ENCODE results near the gene NTM.

Gene NTM

DNA sequence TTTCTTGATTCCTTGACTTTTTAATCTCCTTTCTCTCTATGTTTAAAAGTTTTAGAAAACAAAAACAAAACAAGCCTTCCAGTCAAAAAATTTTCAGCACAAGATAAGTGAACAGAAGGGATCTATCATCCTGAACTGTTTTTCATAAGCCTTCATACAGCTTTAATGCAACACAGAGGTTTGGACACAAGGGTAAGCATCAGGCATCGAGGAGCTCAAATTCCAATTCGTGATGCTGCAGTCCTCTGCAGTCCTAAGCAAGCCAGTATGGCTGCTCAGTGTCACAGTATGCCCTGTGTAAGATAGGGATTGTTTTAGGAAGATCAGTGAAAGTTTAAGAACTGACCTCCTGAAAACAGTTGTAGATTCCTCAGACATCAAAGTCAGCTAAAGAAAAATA, 740.9 kb downstream of the NTM start:
- Histone ChIP-seq H3K9me2 (replicated peaks; ENCODE audit: low read depth, low read length) (no peaks in the 10 kb centered on the region), H3K79me2 (ENCODE audit: insufficient read depth, low read length) (no peaks in the 10 kb centered on the region), H4K20me1 (ENCODE audit: insufficient read depth, low read length, poor library complexity, severe bottlenecking) (no peaks in the 10 kb centered on the region), H3K36me3 (ENCODE audit: insufficient read depth, low read length) (no peaks in the 10 kb centered on the region), H3K4me2 (ENCODE audit: low read depth, low read length, poor library complexity, severe bottlenecking) (no peak overlapping the region), H3K9ac (ENCODE audit: low read depth, low read length, poor library complexity, severe bottlenecking) (no peak overlapping the region), H3F3A (ENCODE audit: low read depth) (no peaks in the 10 kb centered on the region), H3K4me3 (ENCODE audit: low read length, poor library complexity, severe bottlenecking) (no peak overlapping the region), H2AFZ (ENCODE audit: low read length) (no peak overlapping the region), H3K27me3 (ENCODE audit: insufficient read depth, low read length, poor library complexity, severe bottlenecking) (no peaks in the 10 kb centered on the region), H3K9me3 (ENCODE audit: insufficient read depth, low read depth, low read length) (no peaks in the 10 kb centered on the region), H3K4me1 (ENCODE audit: insufficient read depth, low read length, poor library complexity, severe bottlenecking) (no peaks in the 10 kb centered on the region)
- no peak for TF ChIP-seq EZH2phosphoT487 (IDR thresholded peaks at IDR 0.05; ENCODE audit: borderline replicate concordance)
- TF ChIP-seq, protein P1, sequence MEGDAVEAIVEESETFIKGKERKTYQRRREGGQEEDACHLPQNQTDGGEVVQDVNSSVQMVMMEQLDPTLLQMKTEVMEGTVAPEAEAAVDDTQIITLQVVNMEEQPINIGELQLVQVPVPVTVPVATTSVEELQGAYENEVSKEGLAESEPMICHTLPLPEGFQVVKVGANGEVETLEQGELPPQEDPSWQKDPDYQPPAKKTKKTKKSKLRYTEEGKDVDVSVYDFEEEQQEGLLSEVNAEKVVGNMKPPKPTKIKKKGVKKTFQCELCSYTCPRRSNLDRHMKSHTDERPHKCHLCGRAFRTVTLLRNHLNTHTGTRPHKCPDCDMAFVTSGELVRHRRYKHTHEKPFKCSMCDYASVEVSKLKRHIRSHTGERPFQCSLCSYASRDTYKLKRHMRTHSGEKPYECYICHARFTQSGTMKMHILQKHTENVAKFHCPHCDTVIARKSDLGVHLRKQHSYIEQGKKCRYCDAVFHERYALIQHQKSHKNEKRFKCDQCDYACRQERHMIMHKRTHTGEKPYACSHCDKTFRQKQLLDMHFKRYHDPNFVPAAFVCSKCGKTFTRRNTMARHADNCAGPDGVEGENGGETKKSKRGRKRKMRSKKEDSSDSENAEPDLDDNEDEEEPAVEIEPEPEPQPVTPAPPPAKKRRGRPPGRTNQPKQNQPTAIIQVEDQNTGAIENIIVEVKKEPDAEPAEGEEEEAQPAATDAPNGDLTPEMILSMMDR (conservative IDR thresholded peaks at IDR 0.05; ENCODE audit: low read length), result no peak

DNA sequence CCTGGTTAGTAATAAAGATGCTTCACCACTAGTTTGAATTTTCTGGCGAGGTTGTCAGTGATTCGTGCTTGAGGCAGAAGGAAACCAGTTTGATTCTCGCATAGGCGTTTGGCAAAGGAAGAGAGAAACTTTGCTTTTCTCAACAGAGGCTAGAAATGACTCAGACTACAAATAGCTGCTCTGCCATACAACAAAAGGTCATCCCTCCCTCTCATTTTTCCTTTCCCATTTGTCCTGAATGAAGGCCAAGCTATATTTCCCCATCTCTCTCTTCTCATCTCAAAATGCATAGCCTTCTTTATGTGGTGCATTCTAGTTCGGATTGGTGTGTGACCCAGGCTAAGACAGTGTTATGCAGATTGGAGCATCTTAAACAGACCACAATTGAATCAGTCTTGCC, 741.4 kb downstream of the NTM start:
- no peaks in the 10 kb centered on the region for H3K9me3 ChIP-seq (ENCODE audit: insufficient read depth, low read depth, low read length)

DNA sequence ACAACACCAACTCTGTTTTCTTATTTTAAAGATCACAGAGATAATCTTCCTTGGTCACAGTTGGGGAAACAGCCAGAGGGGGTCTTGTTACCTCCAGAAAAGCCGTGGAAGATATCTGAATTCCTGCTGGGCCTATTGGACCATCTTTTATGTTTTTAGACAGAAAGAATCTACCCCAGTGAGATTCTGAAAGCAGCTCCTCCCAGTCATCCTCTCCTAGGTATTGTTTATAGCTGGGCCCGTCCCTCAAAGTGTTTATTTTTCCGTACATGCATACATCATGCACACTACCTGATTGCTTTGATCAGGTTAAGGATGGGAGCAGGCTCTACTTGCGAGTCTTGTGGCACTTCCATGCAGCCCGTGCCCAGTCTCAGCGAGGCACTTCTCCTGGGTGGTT, 742.4 kb downstream of the NTM start:
- TF ChIP-seq EZH2phosphoT487 (IDR thresholded peaks at IDR 0.05; ENCODE audit: borderline replicate concordance), result no peak
- TF ChIP-seq, protein P1 (conservative IDR thresholded peaks at IDR 0.05; ENCODE audit: low read length), result no peak
- Histone ChIP-seq H3K4me2 (ENCODE audit: low read depth, low read length, poor library complexity, severe bottlenecking) (no peak overlapping the region), H2AFZ (ENCODE audit: low read length) (no peak overlapping the region), H3K4me3 (ENCODE audit: low read length, poor library complexity, severe bottlenecking) (no peak overlapping the region), H3F3A (ENCODE audit: low read depth) (no peaks in the 10 kb centered on the region), H3K9me2 (replicated peaks; ENCODE audit: low read depth, low read length) (no peaks in the 10 kb centered on the region), H4K20me1 (ENCODE audit: insufficient read depth, low read length, poor library complexity, severe bottlenecking) (no peaks in the 10 kb centered on the region), H3K36me3 (ENCODE audit: insufficient read depth, low read length) (no peaks in the 10 kb centered on the region), H3K9me3 (ENCODE audit: insufficient read depth, low read depth, low read length) (no peaks in the 10 kb centered on the region), H3K9ac (ENCODE audit: low read depth, low read length, poor library complexity, severe bottlenecking) (no peak overlapping the region), H3K4me1 (ENCODE audit: insufficient read depth, low read length, poor library complexity, severe bottlenecking) (no peaks in the 10 kb centered on the region), H3K79me2 (ENCODE audit: insufficient read depth, low read length) (no peaks in the 10 kb centered on the region), H3K27me3 (ENCODE audit: insufficient read depth, low read length, poor library complexity, severe bottlenecking) (no peaks in the 10 kb centered on the region)

More for the DNA sequence above, 741.4 kb downstream of the NTM start:
- H3K4me1 ChIP-seq (ENCODE audit: insufficient read depth, low read length, poor library complexity, severe bottlenecking), result no peaks in the 10 kb centered on the region
- H3K36me3 ChIP-seq (ENCODE audit: insufficient read depth, low read length), result no peaks in the 10 kb centered on the region
- no peak overlapping the region for H3K4me3 ChIP-seq (ENCODE audit: low read length, poor library complexity, severe bottlenecking)
- no peak overlapping the region for H2AFZ ChIP-seq (ENCODE audit: low read length)
- H4K20me1 ChIP-seq (ENCODE audit: insufficient read depth, low read length, poor library complexity, severe bottlenecking), result no peaks in the 10 kb centered on the region
- TF ChIP-seq EZH2phosphoT487 (IDR thresholded peaks at IDR 0.05; ENCODE audit: borderline replicate concordance), result no peak
- TF ChIP-seq, protein P1 (conservative IDR thresholded peaks at IDR 0.05; ENCODE audit: low read length), result no peak
- no peaks in the 10 kb centered on the region for H3K27me3 ChIP-seq (ENCODE audit: insufficient read depth, low read length, poor library complexity, severe bottlenecking)
- no peak overlapping the region for H3K9ac ChIP-seq (ENCODE audit: low read depth, low read length, poor library complexity, severe bottlenecking)
- no peaks in the 10 kb centered on the region for H3F3A ChIP-seq (ENCODE audit: low read depth)
- no peaks in the 10 kb centered on the region for H3K9me2 ChIP-seq (replicated peaks; ENCODE audit: low read depth, low read length)
- no peak overlapping the region for H3K4me2 ChIP-seq (ENCODE audit: low read depth, low read length, poor library complexity, severe bottlenecking)
- H3K79me2 ChIP-seq (ENCODE audit: insufficient read depth, low read length), result no peaks in the 10 kb centered on the region

Data from Loucy (cell line).